Endodermal cell (in vitro differentiated cells): Measurements from ENCODE around the gene ADGRF4. TPM values are rescaled to one million over a fixed set of nuclear protein-coding genes. Genes with fewer than 3 reads are reported as not detected.

Experiments used
- DNase-seq: peaks from one replicate; pipeline ENCODE4 v3.0.0-alpha.2; 2017
- H3K27ac ChIP-seq: 2 replicates; pipeline ENCODE4 v1.5.1; 2013; ENCODE audit warnings: mild to moderate bottlenecking, low read depth, low read length, moderate library complexity
- H3K27me3 ChIP-seq: 2 replicates; pipeline ENCODE4 v1.6.1; 2013; ENCODE audit warnings: mild to moderate bottlenecking, low read length, moderate library complexity; ENCODE audit not compliant: insufficient read depth, control insufficient read depth, poor library complexity, severe bottlenecking
- H3K36me3 ChIP-seq: 2 replicates; pipeline ENCODE4 v1.7.0; 2013; ENCODE audit warnings: mild to moderate bottlenecking, low read length, moderate library complexity; ENCODE audit not compliant: control insufficient read depth, insufficient read depth
- H3K4me1 ChIP-seq: one replicate; pipeline ENCODE4 v1.7.0; 2013; ENCODE audit warnings: low read length; ENCODE audit not compliant: control insufficient read depth, insufficient read depth
- H3K4me3 ChIP-seq: 2 replicates; pipeline ENCODE4 v1.5.1; 2013; ENCODE audit warnings: mild to moderate bottlenecking, low read length, moderate library complexity
- H3K9ac ChIP-seq: 2 replicates; pipeline ENCODE4 v1.6.1; 2013; ENCODE audit warnings: mild to moderate bottlenecking, low read length, moderate library complexity; ENCODE audit not compliant: poor library complexity, severe bottlenecking; ENCODE audit errors: extremely low read depth
- H3K9me3 ChIP-seq: 2 replicates; pipeline ENCODE4 v1.6.1; 2013; ENCODE audit warnings: mild to moderate bottlenecking, low read length, moderate library complexity; ENCODE audit not compliant: control insufficient read depth
- H3K27ac Mint-ChIP-seq: 2 replicates; pipeline ENCODE4 v1.8.0; 2020; ENCODE audit warnings: mixed read lengths
- H3K27me3 Mint-ChIP-seq: 2 replicates; pipeline ENCODE4 v1.8.0; 2021; ENCODE audit warnings: mild to moderate bottlenecking, mixed read lengths; ENCODE audit not compliant: insufficient read depth
- H3K36me3 Mint-ChIP-seq: 2 replicates; pipeline ENCODE4 v1.8.0; 2020; ENCODE audit warnings: low read depth, mixed read lengths
- H3K4me1 Mint-ChIP-seq: 2 replicates; pipeline ENCODE4 v1.8.0; 2020; ENCODE audit warnings: mixed read lengths
- H3K4me3 Mint-ChIP-seq: 2 replicates; pipeline ENCODE4 v1.8.0; 2020; ENCODE audit warnings: mild to moderate bottlenecking, moderate library complexity, mixed read lengths
- H3K9me3 Mint-ChIP-seq: 2 replicates; pipeline ENCODE4 v1.8.0; 2020; ENCODE audit warnings: mild to moderate bottlenecking, mixed read lengths
- CTCF ChIP-seq: fragments of 200-600 bp; sonication (generic); conservative IDR thresholded peaks from 2 replicates; pipeline ENCODE4 v1.5.0; 2021; ENCODE audit warnings: antibody characterized with exemption, mild to moderate bottlenecking
- WGBS, 2 experiments: methylation state at CpG; one replicate each; pipeline versions ENCODE4 v1.1.5 to v1.1.7; 2013; ENCODE audit warnings: missing lambda C conversion rate in 2 of 2, mixed read lengths in 1 of 2; ENCODE audit not compliant: insufficient coverage in 1 of 2, insufficient read length in 1 of 2; 5-methylcytosine and 5-hydroxymethylcytosine counted together
- total RNA-seq, 2 donors: library from RNA; stranded (reverse); fragmentation: NEBNext Ultra II Directional in 1 of 2; extraction: Animal tissue kit (Norgen Biotek cat#: 25700) in 1 of 2; gene quantifications; 2 replicates in 1 of 2; 3 replicates in 1 of 2; pipeline ENCODE4 v1.2.1, GENCODE V29; 2021

The ADGRF4 gene
- total RNA-seq, 2 donors from 2014 or later: 0.18 to 1.3 TPM

DNA sequence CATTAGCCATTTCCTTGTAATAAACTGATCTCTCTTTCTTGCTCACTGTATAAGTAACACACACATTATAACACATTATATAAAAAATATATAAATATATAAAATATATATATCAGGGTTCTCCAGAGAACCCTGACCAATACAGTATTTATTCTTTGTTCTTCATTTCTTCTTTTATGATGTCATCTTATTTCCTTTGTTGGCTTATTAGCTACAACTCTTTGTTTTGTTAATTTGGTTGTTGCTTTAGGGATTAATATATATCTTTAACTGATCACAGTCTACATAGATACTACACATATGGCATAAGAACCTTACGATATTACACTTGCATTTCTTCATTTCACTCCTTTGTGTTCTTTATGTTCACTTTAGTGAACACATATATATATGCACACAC is 68.7 kb downstream of the ADGRF4 start:
- Mint-ChIP-seq H3K4me1 (no peaks in the 10 kb centered on the region), H3K4me3 (no peak overlapping the region), H3K36me3 (no peaks in the 10 kb centered on the region), H3K27me3 (no peaks in the 10 kb centered on the region), H3K27ac (no peak overlapping the region), H3K9me3 (peaks cover 7% of the 10 kb centered on the region)
- no peak for TF ChIP-seq CTCF
- DNase-seq: no peak
- Histone ChIP-seq H3K9me3 (peaks cover 14% of the 10 kb centered on the region), H3K27me3 (no peaks in the 10 kb centered on the region), H3K36me3 (no peaks in the 10 kb centered on the region), H3K27ac (no peak overlapping the region), H3K4me3 (no peak overlapping the region), H3K9ac (no peak overlapping the region), H3K4me1 (no peaks in the 10 kb centered on the region)
- WGBS, 2 experiments: 83% methylated on average over 1 of the region's 1 CpG; no CpG with 5 or more reads in 1 of the 2 experiments

- peaks cover 7% of the 10 kb centered on the region for H3K9me3 Mint-ChIP-seq
- TF ChIP-seq CTCF: no peak
- Histone ChIP-seq H3K4me3 (no peak overlapping the region), H3K36me3 (no peaks in the 10 kb centered on the region), H3K27ac (no peak overlapping the region), H3K9ac (no peak overlapping the region), H3K4me1 (peaks cover 2% of the 10 kb centered on the region), H3K9me3 (peaks cover 14% of the 10 kb centered on the region), H3K27me3 (no peaks in the 10 kb centered on the region)
- no peak overlapping the region for H3K4me3 Mint-ChIP-seq
- no peak for DNase-seq
- H3K27ac Mint-ChIP-seq: no peak overlapping the region
- H3K27me3 Mint-ChIP-seq: no peaks in the 10 kb centered on the region
- H3K4me1 Mint-ChIP-seq: no peaks in the 10 kb centered on the region
- no peaks in the 10 kb centered on the region for H3K36me3 Mint-ChIP-seq
These were observed 71.6 kb downstream of the ADGRF4 start for GRCh38 chr6:47769982-47770381.

Other genes starting within 250 kb of the ADGRF4 start
- gene CD2AP, start 220.8 kb upstream of the ADGRF4 start, total RNA-seq: 10 to 100 TPM; 58.1 to 62.4 TPM
- gene OPN5, start 83.5 kb downstream of the ADGRF4 start, total RNA-seq: not detected